ENCODE measurements around the gene RPTOR.

Gene RPTOR

DNA sequence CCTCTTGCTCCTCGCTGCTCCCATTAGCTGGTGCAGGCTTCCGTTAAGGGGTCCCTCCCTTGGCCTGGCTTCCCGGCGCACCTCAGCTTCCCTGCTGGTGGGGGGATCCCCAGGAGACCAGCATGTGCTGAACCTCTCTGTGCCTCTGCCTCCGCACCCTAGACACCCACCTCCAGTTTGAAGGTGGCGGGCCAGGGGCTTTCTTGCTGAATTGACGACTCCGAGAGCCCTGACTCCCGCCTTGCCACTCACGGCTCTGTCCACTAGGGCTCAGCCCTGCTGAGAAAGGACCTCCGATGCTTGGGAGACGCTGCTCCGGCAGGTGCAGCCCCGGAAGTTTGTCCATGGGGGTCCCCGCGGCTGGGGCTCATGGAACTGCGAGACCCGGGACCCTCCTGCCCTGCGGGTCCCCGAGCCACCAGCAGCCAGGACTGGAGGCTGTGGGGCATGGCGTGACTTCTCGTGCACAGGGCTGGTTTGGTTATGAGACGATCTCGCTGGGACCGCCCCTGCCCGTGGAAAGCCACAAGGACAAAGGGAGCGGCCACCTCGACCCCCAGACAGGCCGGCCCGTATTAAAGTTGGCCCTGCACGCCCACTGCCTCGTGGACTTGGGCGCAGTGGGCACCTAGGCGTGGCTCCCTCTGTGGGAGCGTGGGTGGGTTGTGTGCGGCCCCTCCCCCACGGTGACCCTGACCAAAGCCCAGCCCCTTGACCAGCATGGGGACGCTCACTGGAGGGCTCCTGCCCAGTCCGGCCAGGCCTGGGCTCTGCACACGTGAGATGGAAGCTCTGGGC lies 455.1 kb downstream of the RPTOR start:
- Histone ChIP-seq H3K27ac (ENCODE audit: low read depth, low read length) (no peak overlapping the region), H3K9me3 (ENCODE audit: insufficient read depth, low read depth, low read length) (no peaks in the 10 kb centered on the region), H3K4me3 (ENCODE audit: low read length) (no peak overlapping the region), H3K36me3 (ENCODE audit: insufficient read depth, low read length) (peaks cover 33% of the 10 kb centered on the region), H3K9ac (ENCODE audit: low read depth, low read length) (no peak overlapping the region), H3K27me3 (ENCODE audit: insufficient read depth, low read length) (peaks cover 24% of the 10 kb centered on the region), H3K4me1 (ENCODE audit: insufficient read depth, low read length) (no peaks in the 10 kb centered on the region)
- WGBS: 95% methylated on average over 40 of the region's 40 CpGs

DNA sequence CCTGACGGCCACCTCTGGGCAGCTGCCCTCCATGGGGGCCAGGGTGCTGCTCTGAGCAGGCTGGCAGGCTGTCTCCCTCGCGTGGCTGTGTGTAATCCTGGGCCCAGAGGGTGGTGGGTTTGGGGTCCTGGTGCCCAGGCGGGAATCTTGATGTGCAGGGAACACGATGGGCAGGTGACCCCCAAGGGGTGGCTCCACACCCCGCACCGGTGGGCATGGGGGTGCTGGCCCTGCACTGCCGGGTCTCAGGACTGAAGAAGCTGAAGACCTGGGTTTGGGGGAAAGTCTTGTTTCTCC lies 455.6 kb downstream of the RPTOR start:
- no peaks in the 10 kb centered on the region for H3K9me3 ChIP-seq (ENCODE audit: insufficient read depth, low read depth, low read length)
- H3K36me3 ChIP-seq (ENCODE audit: insufficient read depth, low read length): peaks cover 29% of the 10 kb centered on the region
- no peaks in the 10 kb centered on the region for H3K4me1 ChIP-seq (ENCODE audit: insufficient read depth, low read length)
- no peak overlapping the region for H3K4me3 ChIP-seq (ENCODE audit: low read length)
- H3K27me3 ChIP-seq (ENCODE audit: insufficient read depth, low read length): peaks cover 29% of the 10 kb centered on the region
- H3K9ac ChIP-seq (ENCODE audit: low read depth, low read length): no peak overlapping the region
- WGBS: 93% methylated on average over 8 of the region's 8 CpGs
- no peak overlapping the region for H3K27ac ChIP-seq (ENCODE audit: low read depth, low read length)

DNA sequence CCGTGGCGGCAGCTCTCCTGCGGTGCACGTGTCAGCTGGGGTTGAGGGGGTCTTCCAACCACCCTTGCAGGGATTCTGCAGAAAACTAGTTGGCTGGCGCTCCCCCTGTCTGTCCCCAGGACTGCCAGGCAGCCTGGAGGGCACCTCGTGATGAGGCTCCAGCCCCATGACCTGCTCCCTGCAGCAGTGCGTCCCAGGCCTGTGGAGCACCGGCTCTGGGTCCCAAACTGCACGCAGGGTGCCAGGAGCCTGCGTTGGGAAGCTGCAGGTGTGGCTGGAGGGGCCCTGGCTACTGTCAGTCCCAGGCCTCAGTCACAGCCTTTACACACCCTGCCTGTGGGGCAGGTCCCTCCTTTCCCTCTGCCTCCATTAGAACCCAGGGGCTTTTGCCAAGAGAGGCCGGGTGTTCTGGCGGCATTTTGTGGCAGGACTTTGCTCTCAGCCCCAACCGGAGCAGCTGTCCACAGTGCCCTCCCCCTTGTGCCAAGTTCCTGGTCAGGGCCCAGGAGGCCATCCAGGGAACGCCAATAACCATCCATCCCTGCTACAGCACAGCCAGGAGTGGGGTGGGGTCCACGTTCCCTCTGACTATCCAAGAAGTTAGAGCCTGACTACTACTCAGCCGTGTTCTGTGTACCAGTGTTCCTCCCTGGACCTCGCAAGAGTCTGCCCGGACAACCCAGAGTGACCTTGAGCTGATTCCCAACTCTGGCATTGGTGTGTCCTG lies 456.2 kb downstream of the RPTOR start:
- no peak overlapping the region for H3K4me3 ChIP-seq (ENCODE audit: low read length)
- H3K36me3 ChIP-seq (ENCODE audit: insufficient read depth, low read length): peaks cover 26% of the 10 kb centered on the region
- H3K27me3 ChIP-seq (ENCODE audit: insufficient read depth, low read length): peaks cover 32% of the 10 kb centered on the region
- 91% methylated on average over 18 of the region's 18 CpGs for WGBS
- no peaks in the 10 kb centered on the region for H3K4me1 ChIP-seq (ENCODE audit: insufficient read depth, low read length)
- H3K9ac ChIP-seq (ENCODE audit: low read depth, low read length): no peak overlapping the region
- H3K9me3 ChIP-seq (ENCODE audit: insufficient read depth, low read depth, low read length): no peaks in the 10 kb centered on the region
- no peak overlapping the region for H3K27ac ChIP-seq (ENCODE audit: low read depth, low read length)

DNA sequence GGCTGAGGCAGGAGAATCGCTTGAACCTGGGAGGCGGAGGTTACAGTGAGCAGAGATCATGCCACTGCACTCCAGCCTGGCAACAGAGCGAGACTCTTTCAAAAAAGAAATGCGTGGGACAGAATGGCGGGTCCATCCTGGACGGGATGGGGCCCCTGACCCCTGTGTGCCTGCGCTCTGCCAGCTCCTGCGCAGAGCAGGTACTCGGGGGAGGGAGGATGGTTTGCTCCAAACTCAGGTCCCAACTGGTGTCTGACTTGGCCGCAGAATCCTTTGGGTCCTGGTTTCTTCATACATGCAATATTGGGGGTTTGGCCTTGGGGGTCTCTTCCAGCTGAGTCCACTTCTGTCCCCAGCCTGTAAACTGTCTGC lies 457.4 kb downstream of the RPTOR start:
- Histone ChIP-seq H3K27me3 (ENCODE audit: insufficient read depth, low read length) (peaks cover 42% of the 10 kb centered on the region), H3K27ac (ENCODE audit: low read depth, low read length) (no peak overlapping the region), H3K36me3 (ENCODE audit: insufficient read depth, low read length) (peaks cover 18% of the 10 kb centered on the region), H3K9me3 (ENCODE audit: insufficient read depth, low read depth, low read length) (no peaks in the 10 kb centered on the region), H3K4me1 (ENCODE audit: insufficient read depth, low read length) (no peaks in the 10 kb centered on the region), H3K4me3 (ENCODE audit: low read length) (no peak overlapping the region), H3K9ac (ENCODE audit: low read depth, low read length) (no peak overlapping the region)
- 86% methylated on average over 10 of the region's 10 CpGs for WGBS

DNA sequence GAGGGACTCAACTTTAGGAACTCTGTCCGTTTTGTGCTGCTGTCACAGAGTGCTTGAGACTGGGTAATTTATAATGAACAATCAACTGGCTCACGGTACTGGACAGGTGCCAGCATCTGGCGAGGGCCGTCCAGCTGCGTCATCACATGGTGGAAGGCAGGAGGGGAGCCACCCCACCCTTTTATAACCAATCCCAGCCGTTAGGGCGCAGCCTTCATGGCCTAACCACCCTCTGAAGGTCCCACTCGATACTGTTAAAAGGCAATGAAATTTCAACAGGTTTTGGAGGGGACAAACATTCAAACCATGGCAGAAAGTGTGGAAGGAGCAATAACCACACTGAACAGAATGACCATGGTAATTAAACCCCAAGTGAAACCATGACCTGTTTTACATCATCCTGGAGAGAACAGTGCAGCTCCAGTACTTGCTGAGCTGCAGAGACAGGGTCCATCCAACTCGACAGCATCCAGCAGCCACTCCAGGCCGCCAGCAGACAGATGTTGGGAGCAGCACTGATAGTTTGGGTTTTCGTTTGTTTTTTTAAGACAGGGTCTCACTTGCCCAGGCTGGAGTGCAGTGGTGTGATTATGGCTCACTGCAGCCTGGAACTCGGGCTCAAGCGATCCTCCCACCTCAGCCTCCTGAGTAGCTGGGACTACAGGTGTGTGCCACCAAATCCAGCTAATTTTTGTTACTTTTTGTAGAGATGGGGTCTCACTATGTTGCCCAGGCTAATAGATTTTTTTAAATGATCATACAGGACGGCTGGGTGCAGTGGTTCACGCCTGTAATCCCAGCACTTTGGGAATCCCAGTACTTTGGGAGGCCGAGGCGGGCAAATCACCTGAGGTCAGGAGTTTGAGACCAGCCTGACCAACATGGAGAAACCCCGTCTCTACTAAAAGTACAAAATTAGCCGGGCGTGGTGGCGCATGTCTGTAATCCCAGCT lies 458.0 kb downstream of the RPTOR start:
- no peaks in the 10 kb centered on the region for H3K4me1 ChIP-seq (ENCODE audit: insufficient read depth, low read length)
- H3K4me3 ChIP-seq (ENCODE audit: low read length): no peak overlapping the region
- H3K27ac ChIP-seq (ENCODE audit: low read depth, low read length): no peak overlapping the region
- H3K9ac ChIP-seq (ENCODE audit: low read depth, low read length): no peak overlapping the region
- peaks cover 15% of the 10 kb centered on the region for H3K36me3 ChIP-seq (ENCODE audit: insufficient read depth, low read length)
- peaks cover 44% of the 10 kb centered on the region for H3K27me3 ChIP-seq (ENCODE audit: insufficient read depth, low read length)
- WGBS: 85% methylated on average over 20 of the region's 21 CpGs
- no peaks in the 10 kb centered on the region for H3K9me3 ChIP-seq (ENCODE audit: insufficient read depth, low read depth, low read length)

DNA sequence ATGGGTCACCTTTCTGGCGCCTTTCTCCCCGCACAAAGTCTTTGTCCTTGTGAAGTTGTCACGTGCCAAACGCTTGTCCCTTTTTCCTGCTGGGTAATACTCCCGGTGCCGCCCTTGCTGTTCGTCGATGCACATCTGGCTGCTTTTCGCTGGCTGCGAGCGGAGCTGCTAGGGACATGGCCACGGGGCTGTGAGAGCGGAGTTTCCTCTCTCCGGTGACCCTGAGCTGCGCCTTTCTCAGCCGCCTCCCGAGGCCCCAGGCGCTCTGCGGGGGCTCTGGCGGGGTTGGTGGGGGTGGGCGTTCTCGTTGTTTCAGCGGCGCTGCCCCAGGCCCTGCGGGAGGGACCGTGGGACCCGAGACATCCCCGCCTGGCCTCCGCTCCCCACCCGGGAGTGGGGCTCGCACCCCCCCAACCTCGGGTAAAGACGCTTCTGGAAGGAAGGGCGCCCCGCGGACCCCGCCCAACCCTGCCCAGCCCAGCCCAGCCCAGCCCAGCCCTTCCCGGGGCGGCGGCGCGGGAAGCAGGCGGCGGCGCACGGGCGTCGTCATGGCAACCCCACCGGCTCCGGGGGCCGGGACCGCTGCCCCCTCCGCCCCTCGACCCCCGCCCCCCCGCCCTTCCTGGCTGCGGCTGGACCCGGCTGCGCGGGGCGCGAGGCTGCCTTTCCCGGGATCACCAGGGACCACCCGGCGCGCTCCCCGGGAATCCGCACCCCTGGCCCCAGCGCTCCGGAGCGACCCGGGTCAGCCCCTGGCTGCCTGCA lies 459.3 kb downstream of the RPTOR start:
- H3K4me3 ChIP-seq (ENCODE audit: low read length): peak overlapping the region; percentile 42
- WGBS: 5% methylated on average over 64 of the region's 72 CpGs

DNA sequence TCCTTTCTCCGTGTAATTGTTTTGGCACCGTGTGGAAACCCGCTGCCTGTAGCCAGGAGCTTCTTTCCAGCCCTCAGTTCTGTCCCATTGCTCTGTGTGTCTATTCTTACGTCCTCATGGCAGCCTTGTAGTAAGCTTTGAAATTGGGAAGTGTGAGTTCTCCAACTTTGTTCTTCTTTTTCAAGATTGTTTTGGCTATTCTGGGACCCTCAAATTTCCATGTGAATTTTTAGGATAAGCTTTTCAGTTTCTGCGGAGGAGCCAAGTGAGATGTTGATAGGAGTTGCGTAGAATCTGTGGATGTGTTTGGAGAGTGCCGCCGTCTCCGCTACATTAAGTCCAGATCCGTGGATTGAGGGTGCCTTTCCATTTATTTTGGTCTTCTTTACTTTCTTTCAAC lies 462.3 kb downstream of the RPTOR start:
- 83% methylated on average over 10 of the region's 10 CpGs for WGBS
- H3K9me3 ChIP-seq (ENCODE audit: insufficient read depth, low read depth, low read length): peaks cover 6% of the 10 kb centered on the region
- H3K27ac ChIP-seq (ENCODE audit: low read depth, low read length): no peak overlapping the region
- no peaks in the 10 kb centered on the region for H3K4me1 ChIP-seq (ENCODE audit: insufficient read depth, low read length)
- no peak overlapping the region for H3K4me3 ChIP-seq (ENCODE audit: low read length)
- H3K36me3 ChIP-seq (ENCODE audit: insufficient read depth, low read length): no peaks in the 10 kb centered on the region
- no peak overlapping the region for H3K9ac ChIP-seq (ENCODE audit: low read depth, low read length)
- H3K27me3 ChIP-seq (ENCODE audit: insufficient read depth, low read length): peaks cover 44% of the 10 kb centered on the region

More for the DNA sequence above, 459.3 kb downstream of the RPTOR start:
- H3K9ac ChIP-seq (ENCODE audit: low read depth, low read length): no peak overlapping the region; the same call in 1 of the 2 replicates
- peaks cover 6% of the 10 kb centered on the region; the same call in 1 of the 2 replicates for H3K36me3 ChIP-seq (ENCODE audit: insufficient read depth, low read length)
- H3K4me1 ChIP-seq (ENCODE audit: insufficient read depth, low read length): no peaks in the 10 kb centered on the region
- no peak overlapping the region for H3K27ac ChIP-seq (ENCODE audit: low read depth, low read length)
- H3K9me3 ChIP-seq (ENCODE audit: insufficient read depth, low read depth, low read length): no peaks in the 10 kb centered on the region
- H3K27me3 ChIP-seq (ENCODE audit: insufficient read depth, low read length): peaks cover 44% of the 10 kb centered on the region

DNA sequence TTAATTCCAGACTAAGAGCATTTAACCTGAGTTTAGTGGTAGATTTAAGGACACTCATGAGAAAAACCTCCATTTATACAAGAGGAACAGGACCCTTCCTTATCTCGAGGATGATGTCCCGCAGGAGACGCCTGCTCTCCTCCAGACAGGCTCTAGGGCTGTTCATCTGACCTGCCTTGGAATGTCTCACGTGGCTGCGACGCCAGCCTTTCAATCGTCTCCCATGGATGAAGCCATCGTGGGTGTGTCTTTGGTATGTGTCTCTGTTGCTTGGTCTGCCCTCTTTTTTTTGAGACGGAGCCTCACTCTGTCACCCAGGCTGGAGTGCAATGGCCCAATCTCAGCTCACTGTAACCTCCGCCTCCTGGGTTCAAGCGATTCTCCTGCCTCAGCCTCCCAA lies 463.5 kb downstream of the RPTOR start:
- peaks cover 34% of the 10 kb centered on the region for H3K27me3 ChIP-seq (ENCODE audit: insufficient read depth, low read length)
- no peak overlapping the region for H3K27ac ChIP-seq (ENCODE audit: low read depth, low read length)
- peaks cover 8% of the 10 kb centered on the region for H3K9me3 ChIP-seq (ENCODE audit: insufficient read depth, low read depth, low read length)
- no peak overlapping the region for H3K4me3 ChIP-seq (ENCODE audit: low read length)
- WGBS: 86% methylated on average over 11 of the region's 11 CpGs
- no peak overlapping the region for H3K9ac ChIP-seq (ENCODE audit: low read depth, low read length)
- no peaks in the 10 kb centered on the region for H3K36me3 ChIP-seq (ENCODE audit: insufficient read depth, low read length)
- H3K4me1 ChIP-seq (ENCODE audit: insufficient read depth, low read length): no peaks in the 10 kb centered on the region

DNA sequence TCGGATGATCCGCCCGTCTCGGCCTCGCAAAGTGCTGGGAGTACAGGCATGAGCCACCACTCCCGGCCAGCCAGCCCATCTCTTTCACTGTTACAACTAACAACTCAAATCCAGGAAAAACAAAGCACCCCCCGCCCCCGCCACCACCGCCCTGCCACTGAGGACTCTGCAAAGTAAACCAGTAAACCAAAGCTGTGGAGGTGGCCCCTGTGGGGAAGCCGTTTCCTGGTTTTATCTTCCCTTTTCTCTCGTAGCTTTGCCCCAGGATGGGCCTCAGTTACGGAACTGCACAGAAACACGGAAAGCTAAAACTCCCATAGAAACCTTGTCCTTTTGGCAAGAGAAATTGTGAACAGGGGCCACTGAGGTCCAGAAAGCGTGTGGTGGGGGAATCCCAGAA lies 464.5 kb downstream of the RPTOR start:
- WGBS: 89% methylated on average over 14 of the region's 14 CpGs

DNA sequence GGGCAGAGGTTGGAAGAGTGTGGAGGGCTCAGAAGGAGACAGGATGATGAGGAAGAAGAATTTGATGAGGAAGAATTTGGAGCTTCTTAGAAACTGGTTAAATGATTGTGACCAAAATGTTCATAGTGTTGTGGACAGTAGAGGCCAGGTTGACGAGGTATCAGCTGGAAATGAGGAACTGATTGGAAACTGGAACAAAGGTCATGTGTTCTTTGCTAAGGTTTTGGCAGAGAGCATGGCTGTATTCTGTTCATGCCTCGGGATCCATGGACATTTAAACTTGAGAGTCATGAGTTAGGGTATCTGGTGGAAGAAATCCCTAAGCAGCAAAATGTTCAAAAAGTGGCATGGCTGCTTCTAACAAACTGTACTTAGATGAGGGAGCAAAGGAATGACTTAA lies 466.3 kb downstream of the RPTOR start:
- H3K27me3 ChIP-seq (ENCODE audit: insufficient read depth, low read length): peaks cover 10% of the 10 kb centered on the region
- no peaks in the 10 kb centered on the region for H3K36me3 ChIP-seq (ENCODE audit: insufficient read depth, low read length)
- no peak overlapping the region for H3K4me3 ChIP-seq (ENCODE audit: low read length)
- H3K9me3 ChIP-seq (ENCODE audit: insufficient read depth, low read depth, low read length): peaks cover 8% of the 10 kb centered on the region
- WGBS: 93% methylated on average over 2 of the region's 2 CpGs
- H3K27ac ChIP-seq (ENCODE audit: low read depth, low read length): no peak overlapping the region
- H3K4me1 ChIP-seq (ENCODE audit: insufficient read depth, low read length): no peaks in the 10 kb centered on the region
- no peak overlapping the region for H3K9ac ChIP-seq (ENCODE audit: low read depth, low read length)

More for the DNA sequence above, 464.5 kb downstream of the RPTOR start:
- Histone ChIP-seq H3K27ac (ENCODE audit: low read depth, low read length) (no peak overlapping the region), H3K36me3 (ENCODE audit: insufficient read depth, low read length) (no peaks in the 10 kb centered on the region), H3K27me3 (ENCODE audit: insufficient read depth, low read length) (peaks cover 26% of the 10 kb centered on the region), H3K4me1 (ENCODE audit: insufficient read depth, low read length) (no peaks in the 10 kb centered on the region), H3K4me3 (ENCODE audit: low read length) (no peak overlapping the region), H3K9ac (ENCODE audit: low read depth, low read length) (no peak overlapping the region), H3K9me3 (ENCODE audit: insufficient read depth, low read depth, low read length) (peaks cover 8% of the 10 kb centered on the region)
